ENCODE data around the gene UBN2.
"Not testable (repeated sequence)": the region's sequence is repeated elsewhere in the genome, so short reads cannot be mapped to it uniquely, and the experiment has no call there.

UBN2 gene

DNA sequence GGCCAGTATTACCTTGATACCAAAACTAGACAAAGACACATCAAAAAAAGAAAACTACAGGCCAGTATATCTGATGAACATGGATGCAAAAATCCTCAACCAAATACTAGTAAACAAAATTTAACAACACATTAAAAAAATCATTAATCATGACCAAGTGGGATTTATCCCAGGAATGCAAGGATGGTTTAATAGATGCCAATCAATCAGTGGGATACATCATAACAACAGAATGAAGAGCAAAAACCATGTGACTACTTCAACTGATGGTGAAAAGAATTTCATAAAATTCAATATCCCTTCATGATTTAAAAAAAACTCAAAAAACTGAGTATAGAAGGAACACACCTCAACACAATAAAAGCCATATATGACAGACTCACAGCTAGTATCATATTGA lies 25.2 kb upstream of the UBN2 start:
- Histone ChIP-seq H3K27ac (ENCODE audit: low read depth, low read length) (no peak overlapping the region), H3K36me3 (ENCODE audit: control insufficient read depth in 1 of 2, insufficient read depth in 2 of 2, low read length in 2 of 2) (no peaks in the 10 kb centered on the region), H3K27me3 (ENCODE audit: control insufficient read depth in 1 of 2, insufficient read depth in 2 of 2, low read length in 2 of 2) (no peaks in the 10 kb centered on the region), H3K4me3 (ENCODE audit: low read depth in 1 of 2, low read length in 2 of 2) (no peak overlapping the region), H3K9ac (ENCODE audit: low read depth in 1 of 2, low read length in 2 of 2) (no peak overlapping the region), H3K9me3 (ENCODE audit: control insufficient read depth in 1 of 2, low read length in 2 of 2) (peaks cover 2 to 13% of the 10 kb centered on the region in 2 donors), H3K4me1 (ENCODE audit: control insufficient read depth in 1 of 2, insufficient read depth in 2 of 2, low read length in 2 of 2) (no peaks in the 10 kb centered on the region)

DNA sequence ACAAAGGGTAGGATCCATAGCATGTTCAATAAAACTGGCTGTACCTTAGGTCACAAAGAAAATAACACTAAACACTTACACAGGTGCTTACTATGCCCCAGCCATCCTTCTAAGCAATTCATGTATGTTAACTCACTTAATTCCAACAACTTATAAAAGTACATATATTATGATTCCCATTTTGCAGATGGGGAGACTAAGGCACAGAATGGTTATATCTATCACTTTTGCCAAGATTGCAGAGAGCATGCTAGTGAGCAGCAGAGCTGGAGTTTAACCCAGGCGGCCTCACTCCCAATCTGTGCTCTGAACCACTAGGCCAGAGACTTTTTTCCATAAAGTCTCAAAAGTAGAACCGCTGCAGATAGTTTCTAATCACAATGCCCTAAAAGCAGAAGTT lies 18.9 kb upstream of the UBN2 start:
- Histone ChIP-seq H3K9me3 (ENCODE audit: control insufficient read depth in 1 of 2, low read length in 2 of 2) (no peaks in the 10 kb centered on the region), H3K4me1 (ENCODE audit: control insufficient read depth in 1 of 2, insufficient read depth in 2 of 2, low read length in 2 of 2) (no peaks in the 10 kb centered on the region), H3K9ac (ENCODE audit: low read depth in 1 of 2, low read length in 2 of 2) (no peak overlapping the region), H3K27me3 (ENCODE audit: control insufficient read depth in 1 of 2, insufficient read depth in 2 of 2, low read length in 2 of 2) (no peaks in the 10 kb centered on the region), H3K36me3 (ENCODE audit: control insufficient read depth in 1 of 2, insufficient read depth in 2 of 2, low read length in 2 of 2) (no peaks in the 10 kb centered on the region), H3K27ac (ENCODE audit: low read depth, low read length) (no peak overlapping the region), H3K4me3 (ENCODE audit: low read depth in 1 of 2, low read length in 2 of 2) (no peak overlapping the region)

DNA sequence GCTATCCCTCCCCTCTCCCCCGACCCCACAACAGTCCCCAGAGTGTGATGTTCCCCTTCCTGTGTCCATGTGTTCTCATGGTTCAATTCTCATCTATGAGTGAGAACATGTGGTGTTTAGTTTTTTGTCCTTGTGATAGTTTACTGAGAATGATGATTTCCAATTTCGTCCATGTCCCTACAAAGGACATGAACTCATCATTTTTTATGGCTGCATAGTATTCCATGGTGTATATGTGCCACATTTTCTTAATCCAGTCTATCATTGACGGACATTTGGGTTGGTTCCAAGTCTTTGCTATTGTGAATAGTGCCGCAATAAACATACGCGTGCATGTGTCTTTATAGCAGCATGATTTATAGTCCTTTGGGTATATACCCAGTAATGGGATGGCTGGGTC lies 17.5 kb upstream of the UBN2 start:
- not testable (repeated sequence) for H3K9ac ChIP-seq (ENCODE audit: low read depth in 1 of 2, low read length in 2 of 2); H3K36me3 ChIP-seq (ENCODE audit: control insufficient read depth in 1 of 2, insufficient read depth in 2 of 2, low read length in 2 of 2); H3K27ac ChIP-seq (ENCODE audit: low read depth, low read length); H3K27me3 ChIP-seq (ENCODE audit: control insufficient read depth in 1 of 2, insufficient read depth in 2 of 2, low read length in 2 of 2); H3K4me3 ChIP-seq (ENCODE audit: low read depth in 1 of 2, low read length in 2 of 2); H3K4me1 ChIP-seq (ENCODE audit: control insufficient read depth in 1 of 2, insufficient read depth in 2 of 2, low read length in 2 of 2); H3K9me3 ChIP-seq (ENCODE audit: control insufficient read depth in 1 of 2, low read length in 2 of 2)

DNA sequence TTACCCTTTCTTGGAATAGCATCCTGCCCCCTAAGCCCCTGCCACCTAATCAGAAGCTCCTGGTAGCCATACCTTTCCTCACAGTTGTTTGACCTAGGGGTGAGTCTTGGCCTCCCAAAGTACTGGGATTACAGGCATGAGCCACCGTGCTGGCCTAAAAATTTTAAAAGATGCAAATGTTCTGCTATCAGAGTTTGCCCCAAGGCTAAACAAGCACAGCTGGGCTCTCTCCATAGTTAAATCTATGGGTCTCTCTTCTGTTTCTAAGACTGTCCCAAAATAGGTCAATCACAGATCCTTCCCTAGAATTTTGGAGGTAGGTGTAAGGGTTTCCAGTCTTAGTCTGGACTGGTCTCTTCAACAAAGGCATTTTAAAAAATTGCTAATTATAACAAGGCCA lies 12.9 kb upstream of the UBN2 start:
- Histone ChIP-seq H3K9ac (ENCODE audit: low read depth in 1 of 2, low read length in 2 of 2) (no peak overlapping the region), H3K27ac (ENCODE audit: low read depth, low read length) (no peak overlapping the region), H3K9me3 (ENCODE audit: control insufficient read depth in 1 of 2, low read length in 2 of 2) (no peaks in the 10 kb centered on the region), H3K4me1 (ENCODE audit: control insufficient read depth in 1 of 2, insufficient read depth in 2 of 2, low read length in 2 of 2) (no peaks in the 10 kb centered on the region), H3K4me3 (ENCODE audit: low read depth in 1 of 2, low read length in 2 of 2) (no peak overlapping the region), H3K36me3 (ENCODE audit: control insufficient read depth in 1 of 2, insufficient read depth in 2 of 2, low read length in 2 of 2) (no peaks in the 10 kb centered on the region), H3K27me3 (ENCODE audit: control insufficient read depth in 1 of 2, insufficient read depth in 2 of 2, low read length in 2 of 2) (no peaks in the 10 kb centered on the region)

DNA sequence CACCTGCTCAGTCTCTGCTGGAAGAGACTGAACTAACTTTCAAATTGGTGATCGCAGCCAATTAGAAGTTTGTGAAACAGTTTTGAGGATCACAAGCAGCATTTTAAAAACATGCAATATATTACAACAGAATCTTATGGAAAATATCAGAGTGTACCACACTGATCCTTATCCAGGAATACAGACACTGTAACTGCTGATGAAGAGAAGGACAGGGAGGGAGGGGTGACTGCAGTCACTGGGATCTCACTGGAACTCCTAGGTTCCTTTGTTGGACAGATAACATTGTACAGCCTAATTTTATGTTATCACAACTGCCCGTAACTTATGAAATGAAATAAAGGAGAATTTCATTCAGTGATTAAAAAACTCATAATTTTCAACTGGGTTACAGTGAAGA lies 6.8 kb upstream of the UBN2 start:
- Histone ChIP-seq H3K9ac (ENCODE audit: low read depth in 1 of 2, low read length in 2 of 2) (no peak overlapping the region), H3K27ac (ENCODE audit: low read depth, low read length) (no peak overlapping the region), H3K36me3 (ENCODE audit: control insufficient read depth in 1 of 2, insufficient read depth in 2 of 2, low read length in 2 of 2) (no peaks in the 10 kb centered on the region), H3K4me1 (ENCODE audit: control insufficient read depth in 1 of 2, insufficient read depth in 2 of 2, low read length in 2 of 2) (no peaks in the 10 kb centered on the region), H3K4me3 (ENCODE audit: low read depth in 1 of 2, low read length in 2 of 2) (no peak overlapping the region), H3K27me3 (ENCODE audit: control insufficient read depth in 1 of 2, insufficient read depth in 2 of 2, low read length in 2 of 2) (no peaks in the 10 kb centered on the region), H3K9me3 (ENCODE audit: control insufficient read depth in 1 of 2, low read length in 2 of 2) (no peaks in the 10 kb centered on the region)

DNA sequence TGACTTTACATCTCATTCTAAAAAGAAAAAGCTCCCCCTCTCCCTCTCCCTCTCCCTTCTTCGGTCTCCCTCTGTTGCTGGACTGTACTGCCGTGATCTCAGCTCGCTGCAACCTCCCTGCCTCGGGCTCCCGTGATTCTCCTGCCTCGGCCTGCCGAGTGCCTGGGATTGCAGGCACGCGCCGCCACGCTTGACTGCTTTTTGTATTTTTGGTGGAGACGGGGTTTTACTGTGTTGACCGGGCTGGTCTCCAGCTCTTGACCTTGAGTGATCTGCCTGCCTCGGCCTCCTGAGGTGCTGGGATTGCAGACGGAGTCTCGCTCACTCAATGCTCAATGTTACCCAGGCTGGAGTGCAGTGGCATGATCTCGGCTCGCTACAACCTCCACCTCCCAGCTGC lies 6.2 kb upstream of the UBN2 start:
- H3K4me1 ChIP-seq (ENCODE audit: control insufficient read depth in 1 of 2, insufficient read depth in 2 of 2, low read length in 2 of 2); H3K27ac ChIP-seq (ENCODE audit: low read depth, low read length); H3K27me3 ChIP-seq (ENCODE audit: control insufficient read depth in 1 of 2, insufficient read depth in 2 of 2, low read length in 2 of 2); H3K36me3 ChIP-seq (ENCODE audit: control insufficient read depth in 1 of 2, insufficient read depth in 2 of 2, low read length in 2 of 2); H3K9ac ChIP-seq (ENCODE audit: low read depth in 1 of 2, low read length in 2 of 2); H3K4me3 ChIP-seq (ENCODE audit: low read depth in 1 of 2, low read length in 2 of 2); H3K9me3 ChIP-seq (ENCODE audit: control insufficient read depth in 1 of 2, low read length in 2 of 2): not testable (repeated sequence)

DNA sequence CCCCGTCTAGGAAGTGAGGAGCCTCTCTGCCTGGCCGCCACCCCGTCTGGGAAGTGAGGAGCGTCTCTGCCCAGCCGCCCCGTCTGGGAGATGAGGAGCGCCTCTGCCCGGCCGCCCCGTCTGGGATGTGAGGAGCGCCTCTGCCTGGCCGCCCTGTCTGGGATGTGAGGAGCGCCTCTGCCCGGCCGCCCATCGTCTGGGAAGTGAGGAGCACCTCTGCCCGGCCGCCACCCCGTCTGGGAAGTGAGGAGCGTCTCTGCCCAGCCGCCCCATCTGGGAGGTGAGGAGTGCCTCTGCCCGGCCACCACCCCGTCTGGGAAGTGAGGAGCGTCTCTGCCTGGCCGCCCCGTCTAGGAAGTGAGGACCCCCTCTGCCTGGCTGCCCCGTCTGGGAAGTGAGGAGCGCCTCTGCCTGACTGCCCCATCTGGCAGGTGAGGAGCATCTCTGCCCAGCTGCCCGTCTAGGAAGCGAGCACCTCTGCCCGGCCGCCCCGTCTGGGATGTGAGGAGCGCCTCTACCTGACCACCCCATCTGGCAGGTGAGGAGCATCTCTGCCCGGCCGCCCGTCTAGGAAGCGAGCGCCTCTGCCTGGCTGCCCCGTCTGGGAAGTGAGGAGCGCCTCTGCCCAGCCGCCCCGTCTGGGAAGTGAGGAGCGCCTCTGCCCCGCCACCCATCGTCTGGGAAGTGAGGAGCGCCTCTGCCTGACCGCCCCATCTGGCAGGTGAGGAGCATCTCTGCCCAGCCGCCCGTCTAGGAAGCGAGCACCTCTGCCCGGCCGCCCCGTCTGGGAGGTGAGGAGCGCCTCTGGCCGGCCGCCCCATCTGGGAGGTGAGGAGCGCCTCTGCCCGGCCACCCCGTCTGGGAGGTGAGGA lies 5.5 kb upstream of the UBN2 start:
- not testable (repeated sequence) for H3K9ac ChIP-seq (ENCODE audit: low read depth in 1 of 2, low read length in 2 of 2); H3K9me3 ChIP-seq (ENCODE audit: control insufficient read depth in 1 of 2, low read length in 2 of 2); H3K4me3 ChIP-seq (ENCODE audit: low read depth in 1 of 2, low read length in 2 of 2); H3K36me3 ChIP-seq (ENCODE audit: control insufficient read depth in 1 of 2, insufficient read depth in 2 of 2, low read length in 2 of 2); H3K4me1 ChIP-seq (ENCODE audit: control insufficient read depth in 1 of 2, insufficient read depth in 2 of 2, low read length in 2 of 2); H3K27me3 ChIP-seq (ENCODE audit: control insufficient read depth in 1 of 2, insufficient read depth in 2 of 2, low read length in 2 of 2); H3K27ac ChIP-seq (ENCODE audit: low read depth, low read length)

DNA sequence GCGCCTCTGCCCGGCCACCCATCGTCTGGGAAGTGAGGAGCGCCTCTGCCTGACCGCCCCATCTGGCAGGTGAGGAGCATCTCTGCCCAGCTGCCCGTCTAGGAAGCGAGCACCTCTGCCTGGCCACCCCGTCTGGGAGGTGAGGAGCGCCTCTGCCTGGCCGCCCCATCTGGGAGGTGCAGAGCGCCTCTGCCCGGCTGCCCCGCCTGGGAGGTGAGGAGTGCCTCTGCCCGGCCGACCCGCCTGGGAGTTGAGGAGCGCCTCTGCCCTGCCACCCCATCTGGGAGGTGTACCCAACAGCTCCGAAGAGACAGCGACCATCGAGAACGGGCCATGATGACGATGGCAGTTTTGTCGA lies 4.9 kb upstream of the UBN2 start:
- H3K36me3 ChIP-seq (ENCODE audit: control insufficient read depth in 1 of 2, insufficient read depth in 2 of 2, low read length in 2 of 2); H3K4me3 ChIP-seq (ENCODE audit: low read depth in 1 of 2, low read length in 2 of 2); H3K4me1 ChIP-seq (ENCODE audit: control insufficient read depth in 1 of 2, insufficient read depth in 2 of 2, low read length in 2 of 2); H3K27me3 ChIP-seq (ENCODE audit: control insufficient read depth in 1 of 2, insufficient read depth in 2 of 2, low read length in 2 of 2); H3K9me3 ChIP-seq (ENCODE audit: control insufficient read depth in 1 of 2, low read length in 2 of 2); H3K27ac ChIP-seq (ENCODE audit: low read depth, low read length); H3K9ac ChIP-seq (ENCODE audit: low read depth in 1 of 2, low read length in 2 of 2): not testable (repeated sequence)

DNA sequence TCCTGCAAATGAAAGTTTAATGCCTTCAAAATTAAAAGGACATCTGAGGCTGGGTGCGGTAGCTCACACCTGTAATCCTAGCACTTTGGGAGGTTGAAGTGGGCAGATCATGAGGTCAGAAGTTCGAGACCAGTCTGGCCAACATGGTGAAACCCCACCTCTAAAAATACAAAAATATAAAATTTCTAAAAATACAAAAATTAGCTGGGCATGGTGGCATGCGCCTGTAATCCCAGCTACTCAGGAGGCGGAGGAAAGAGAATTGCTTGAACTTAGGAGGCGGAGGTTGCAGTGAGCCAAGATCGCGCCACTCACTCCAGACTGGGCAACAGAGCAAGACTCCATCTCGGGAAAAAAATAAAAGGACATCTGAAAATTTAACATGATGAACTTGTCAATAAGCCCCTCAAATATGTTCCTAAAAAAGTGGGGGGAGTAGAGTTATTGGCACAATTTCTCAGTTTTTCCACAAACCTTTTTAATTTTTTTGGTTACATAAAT lies 4.0 kb upstream of the UBN2 start:
- not testable (repeated sequence) for H3K9me3 ChIP-seq (ENCODE audit: control insufficient read depth in 1 of 2, low read length in 2 of 2); H3K4me1 ChIP-seq (ENCODE audit: control insufficient read depth in 1 of 2, insufficient read depth in 2 of 2, low read length in 2 of 2); H3K27me3 ChIP-seq (ENCODE audit: control insufficient read depth in 1 of 2, insufficient read depth in 2 of 2, low read length in 2 of 2); H3K36me3 ChIP-seq (ENCODE audit: control insufficient read depth in 1 of 2, insufficient read depth in 2 of 2, low read length in 2 of 2); H3K4me3 ChIP-seq (ENCODE audit: low read depth in 1 of 2, low read length in 2 of 2); H3K27ac ChIP-seq (ENCODE audit: low read depth, low read length); H3K9ac ChIP-seq (ENCODE audit: low read depth in 1 of 2, low read length in 2 of 2)

DNA sequence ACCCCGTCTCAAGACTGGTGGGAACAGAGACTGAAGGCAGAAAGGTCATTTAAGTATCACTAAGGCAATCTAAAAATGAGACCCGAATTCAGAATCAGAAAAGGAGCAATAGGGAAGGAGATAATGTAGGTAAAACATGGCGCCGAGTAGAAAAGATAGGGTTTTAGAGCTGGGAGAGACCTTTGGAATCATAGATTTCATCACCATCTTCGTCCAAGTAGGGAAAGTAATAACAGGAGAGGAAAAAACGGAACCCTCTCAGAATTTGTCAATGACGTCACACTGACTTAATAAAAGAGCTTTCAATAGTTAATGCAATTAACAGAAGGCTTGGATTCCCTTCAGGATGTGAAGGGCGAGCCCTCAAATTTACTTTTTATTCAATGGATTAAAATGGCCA lies 1.0 kb upstream of the UBN2 start:
- Histone ChIP-seq H3K27ac (ENCODE audit: low read depth, low read length) (no peak overlapping the region), H3K4me1 (ENCODE audit: control insufficient read depth in 1 of 2, insufficient read depth in 2 of 2, low read length in 2 of 2) (peaks cover 0 to 23% of the 10 kb centered on the region in 2 donors), H3K36me3 (ENCODE audit: control insufficient read depth in 1 of 2, insufficient read depth in 2 of 2, low read length in 2 of 2) (no peaks in the 10 kb centered on the region), H3K9me3 (ENCODE audit: control insufficient read depth in 1 of 2, low read length in 2 of 2) (no peaks in the 10 kb centered on the region), H3K4me3 (ENCODE audit: low read depth in 1 of 2, low read length in 2 of 2) (peak overlapping the region; percentile 97 to 98), H3K27me3 (ENCODE audit: control insufficient read depth in 1 of 2, insufficient read depth in 2 of 2, low read length in 2 of 2) (no peaks in the 10 kb centered on the region), H3K9ac (ENCODE audit: low read depth in 1 of 2, low read length in 2 of 2) (peak overlapping the region in 1 of 2 donors; percentile 94)

DNA sequence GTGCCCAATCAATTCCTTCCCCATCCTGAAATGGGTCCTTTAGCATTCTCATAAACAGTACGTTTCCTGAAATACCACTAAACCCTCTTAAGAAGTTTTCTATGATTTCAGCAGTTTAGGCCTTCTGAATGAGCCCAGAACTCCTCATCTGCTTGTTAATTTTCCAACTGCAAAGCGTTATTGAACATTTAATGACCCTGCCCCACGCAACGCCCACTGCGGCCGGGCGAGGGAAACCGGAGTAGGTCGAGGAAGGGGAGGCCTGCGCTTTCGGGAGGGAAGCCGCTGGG lies 608 bp upstream of the UBN2 start:
- Histone ChIP-seq H3K9me3 (ENCODE audit: control insufficient read depth in 1 of 2, low read length in 2 of 2) (no peaks in the 10 kb centered on the region), H3K4me1 (ENCODE audit: control insufficient read depth in 1 of 2, insufficient read depth in 2 of 2, low read length in 2 of 2) (peaks cover 0 to 23% of the 10 kb centered on the region in 2 donors), H3K27me3 (ENCODE audit: control insufficient read depth in 1 of 2, insufficient read depth in 2 of 2, low read length in 2 of 2) (no peaks in the 10 kb centered on the region), H3K9ac (ENCODE audit: low read depth in 1 of 2, low read length in 2 of 2) (peak overlapping the region; percentile 93 to 94), H3K4me3 (ENCODE audit: low read depth in 1 of 2, low read length in 2 of 2) (peak overlapping the region; percentile 97 to 98), H3K36me3 (ENCODE audit: control insufficient read depth in 1 of 2, insufficient read depth in 2 of 2, low read length in 2 of 2) (no peaks in the 10 kb centered on the region), H3K27ac (ENCODE audit: low read depth, low read length) (peak overlapping the region; percentile 92)
